ENCODE data around the gene STPG4.

Gene STPG4

GRCh38 chr2:47069628-47070154 lies 85.4 kb downstream of the STPG4 start:
- DNase-seq, result no peak

DNA sequence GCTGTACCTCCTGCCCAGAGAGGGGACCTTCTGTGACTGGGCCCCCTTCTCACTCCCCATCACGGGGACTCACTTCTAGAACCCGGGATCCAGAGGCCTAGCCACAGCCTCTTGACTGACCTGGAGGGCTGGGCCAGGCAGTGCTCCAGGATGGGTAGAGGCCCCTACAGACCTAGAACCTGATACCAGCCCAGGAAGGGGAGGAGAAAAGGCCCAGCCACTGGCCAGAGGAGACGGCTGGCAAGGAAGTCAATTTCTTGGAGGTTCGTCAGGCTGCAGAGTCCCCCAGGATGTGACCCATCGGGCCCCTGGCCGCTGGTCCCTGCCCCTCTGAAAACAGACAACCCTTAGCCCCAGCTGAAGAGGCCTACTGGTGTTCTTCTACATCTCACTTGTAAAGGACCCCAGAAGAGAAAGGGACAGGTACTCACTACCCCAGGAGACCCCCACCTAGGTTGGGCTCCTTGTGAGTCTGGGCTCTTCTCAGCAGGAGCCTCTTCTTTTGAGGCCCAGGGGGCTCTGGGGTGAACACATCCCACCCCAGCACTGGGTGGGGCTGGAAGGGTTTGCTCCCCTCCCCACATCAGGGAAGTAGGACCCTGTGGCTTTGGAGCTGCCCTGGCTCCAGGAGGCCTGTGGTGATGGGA lies 86.0 kb downstream of the STPG4 start:
- DNase-seq, result no peak

GRCh38 chr2:47067788-47068407 lies 87.2 kb downstream of the STPG4 start:
- DNase-seq, result no peak

DNA sequence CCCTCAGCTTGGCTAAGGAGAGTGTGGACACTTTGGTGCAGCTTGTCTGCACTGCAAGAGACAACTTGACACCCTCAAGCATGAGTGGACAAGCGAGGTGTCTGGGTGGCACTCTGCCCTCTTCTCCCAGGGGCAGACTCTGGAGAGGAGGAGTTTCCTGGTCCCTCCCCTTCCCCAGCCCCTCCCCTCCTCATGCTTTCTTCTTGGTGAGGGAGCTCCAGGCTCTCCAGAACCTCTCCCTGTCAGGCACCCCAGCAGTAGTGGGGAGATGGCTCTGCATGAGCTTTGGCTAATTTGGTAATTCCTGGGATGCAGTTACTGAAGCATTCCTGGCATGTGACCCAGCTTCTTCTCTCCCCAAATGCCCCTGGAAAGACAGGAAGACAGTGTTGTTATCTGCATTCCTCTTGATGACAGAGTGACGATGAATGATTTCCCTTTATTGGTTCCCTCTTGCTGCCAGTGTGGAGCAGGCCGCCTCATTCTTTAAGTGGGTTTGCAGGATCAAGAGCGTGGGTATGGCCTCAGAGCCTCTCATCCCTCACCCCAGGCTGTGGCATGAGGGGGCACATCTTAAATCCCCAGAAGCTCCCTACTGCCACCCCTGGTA lies 89.2 kb downstream of the STPG4 start:
- DNase-seq, result no peak

- DNase-seq, result no peak
Observed at GRCh38 chr2:47065343-47065742, 89.8 kb downstream of the STPG4 start.

DNA sequence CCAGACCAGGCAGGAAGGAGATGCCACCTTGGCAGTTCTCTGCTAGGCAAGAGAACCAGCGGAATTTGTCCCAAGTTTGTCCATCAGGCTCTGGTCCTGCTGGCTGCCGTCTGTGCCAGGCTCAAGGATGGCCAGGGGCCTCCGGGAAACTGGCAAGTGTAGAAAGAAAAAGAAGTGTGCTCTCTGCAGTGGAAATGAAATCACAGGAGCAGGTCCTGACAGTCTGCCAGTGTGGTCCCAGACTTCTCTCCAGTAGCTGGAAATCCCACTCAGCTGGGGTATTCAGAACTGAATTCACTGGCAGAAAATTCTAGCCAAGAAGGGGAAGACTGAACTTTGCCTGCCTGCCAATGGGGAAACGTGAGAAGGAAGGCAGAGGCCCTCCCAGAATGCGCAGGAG lies 91.0 kb downstream of the STPG4 start:
- no peak for DNase-seq

- DNase-seq, result no peak
Observed at GRCh38 chr2:47063538-47063930, 91.6 kb downstream of the STPG4 start.

DNA sequence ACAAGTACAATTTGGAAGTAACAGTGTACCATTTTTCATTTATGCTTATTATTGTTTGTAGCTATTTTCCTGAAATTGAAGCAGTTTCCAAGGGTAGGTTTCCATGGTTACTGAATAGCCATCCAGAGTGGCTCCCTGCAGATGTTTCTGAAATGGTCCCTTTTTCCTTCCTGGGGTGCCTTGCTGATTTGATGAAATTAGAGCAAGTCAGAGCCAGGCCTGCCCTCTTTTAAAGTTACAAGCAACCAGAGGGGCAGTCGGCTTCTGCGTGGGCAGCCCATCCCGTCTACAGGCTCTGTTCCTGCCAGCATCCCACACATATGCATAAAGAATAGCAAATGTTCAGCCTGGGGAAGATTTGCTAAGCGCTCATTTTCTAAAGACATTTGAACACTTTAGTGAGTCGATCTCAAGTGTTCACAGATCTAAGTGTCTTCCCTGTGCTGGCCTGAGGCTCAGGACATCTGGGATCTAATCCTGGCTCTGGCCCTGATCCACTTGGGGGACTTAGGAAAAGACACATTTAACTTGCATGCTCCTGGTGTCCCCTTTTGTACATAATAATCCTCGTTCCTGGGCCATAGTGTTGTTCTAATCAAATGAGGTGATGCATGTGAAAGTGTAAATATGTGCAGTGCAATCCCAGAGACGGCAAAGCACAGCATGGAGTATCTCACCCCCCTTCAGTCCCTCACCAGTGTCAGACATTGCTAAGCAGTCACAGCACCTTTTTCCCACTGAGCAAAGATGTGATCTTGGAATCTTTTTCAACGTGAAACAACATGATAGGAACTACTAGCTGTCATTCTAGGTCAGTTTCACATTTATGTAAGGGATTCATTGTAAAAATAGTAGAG lies 92.2 kb downstream of the STPG4 start:
- no peak for DNase-seq

DNA sequence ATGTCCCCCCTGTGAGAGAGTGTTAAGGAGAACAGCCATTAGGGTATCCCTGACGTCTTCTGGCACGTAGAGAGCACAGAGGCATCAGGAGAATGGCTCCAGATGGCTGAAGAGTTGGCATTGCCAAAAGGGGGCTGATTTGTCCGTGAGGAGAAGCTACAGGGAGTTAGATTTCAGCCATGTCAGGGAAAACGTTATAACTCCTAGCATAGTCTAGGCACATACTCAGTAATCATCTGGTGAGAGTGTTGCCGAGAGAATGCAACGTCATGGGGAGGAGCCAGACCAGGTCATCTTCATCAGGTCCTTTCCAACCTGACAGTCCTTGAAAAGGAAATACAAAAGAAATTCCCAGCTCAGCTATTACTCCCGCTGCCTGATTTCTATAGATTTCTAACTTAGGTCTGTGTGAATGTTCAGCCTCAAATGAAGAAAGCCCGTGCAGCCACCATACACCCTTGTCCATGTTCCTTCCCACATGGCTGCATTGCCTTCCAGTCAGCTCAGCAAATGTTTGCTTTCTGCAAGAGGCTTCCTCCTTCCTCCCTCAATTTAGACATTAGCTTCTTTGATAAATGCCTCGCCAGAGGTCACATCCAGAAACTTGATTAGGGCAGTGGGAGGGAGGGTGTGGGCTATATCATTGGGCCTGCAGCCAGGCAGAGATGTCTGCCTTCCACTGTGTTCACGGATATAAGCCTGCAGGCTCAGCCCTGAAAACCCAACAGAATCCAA lies 93.0 kb downstream of the STPG4 start:
- DNase-seq, result no peak

- no peak for DNase-seq
Observed at GRCh38 chr2:47060652-47061170, 94.4 kb downstream of the STPG4 start.

DNA sequence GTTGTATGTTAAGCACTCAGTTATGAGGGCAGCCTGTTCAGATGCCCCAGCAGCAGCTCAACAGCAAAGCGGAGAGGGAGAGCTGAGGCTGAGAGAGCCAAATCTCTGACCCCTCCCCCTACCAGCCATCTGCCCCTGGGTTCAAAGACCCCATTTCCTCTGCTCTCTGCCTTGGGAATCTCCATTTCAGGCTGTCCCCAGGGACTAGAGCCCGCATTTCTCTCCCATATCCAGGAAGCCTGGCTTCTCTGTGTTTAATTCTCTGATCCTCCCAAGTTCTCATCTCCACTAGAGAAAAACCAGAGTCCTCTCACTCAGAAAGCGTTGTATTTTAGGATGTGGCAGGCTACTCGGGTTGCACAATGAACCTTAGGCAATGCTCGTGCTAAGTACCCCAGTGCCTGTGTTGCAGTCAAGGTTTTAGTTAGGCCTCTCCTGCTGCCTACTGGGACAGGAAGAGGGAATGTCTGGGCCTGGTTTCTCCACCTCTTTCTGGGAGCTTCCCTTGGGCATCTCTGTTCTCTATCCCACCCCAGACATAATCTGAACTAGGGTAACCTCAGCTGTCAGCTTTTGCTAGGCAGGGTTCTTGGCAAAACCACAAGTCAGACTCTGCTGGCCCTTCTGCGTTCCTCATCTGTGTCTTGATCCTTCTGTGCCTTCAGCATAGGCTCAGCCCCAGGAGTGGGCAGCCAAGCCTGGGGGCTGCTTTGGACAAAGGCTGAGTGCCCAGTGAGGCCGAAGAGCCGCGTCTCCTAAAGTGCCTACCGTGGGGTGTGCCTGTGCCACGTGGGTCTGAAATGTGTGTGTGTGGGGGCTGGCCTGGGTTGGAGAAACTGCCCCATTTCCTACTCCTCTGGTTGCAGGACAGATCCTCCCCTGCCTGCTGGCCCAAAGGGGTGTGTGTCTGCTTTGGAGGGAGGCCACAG lies 96.8 kb downstream of the STPG4 start:
- no peak for DNase-seq

- no peak for DNase-seq
Observed at GRCh38 chr2:47057687-47058002, 97.5 kb downstream of the STPG4 start.

GRCh38 chr2:47056868-47057686 lies 98.0 kb downstream of the STPG4 start:
- no peak for DNase-seq

GRCh38 chr2:47056374-47056773 lies 98.7 kb downstream of the STPG4 start:
- DNase-seq, result no peak

GRCh38 chr2:47054868-47055267 lies 100.2 kb downstream of the STPG4 start:
- no peak for DNase-seq

DNA sequence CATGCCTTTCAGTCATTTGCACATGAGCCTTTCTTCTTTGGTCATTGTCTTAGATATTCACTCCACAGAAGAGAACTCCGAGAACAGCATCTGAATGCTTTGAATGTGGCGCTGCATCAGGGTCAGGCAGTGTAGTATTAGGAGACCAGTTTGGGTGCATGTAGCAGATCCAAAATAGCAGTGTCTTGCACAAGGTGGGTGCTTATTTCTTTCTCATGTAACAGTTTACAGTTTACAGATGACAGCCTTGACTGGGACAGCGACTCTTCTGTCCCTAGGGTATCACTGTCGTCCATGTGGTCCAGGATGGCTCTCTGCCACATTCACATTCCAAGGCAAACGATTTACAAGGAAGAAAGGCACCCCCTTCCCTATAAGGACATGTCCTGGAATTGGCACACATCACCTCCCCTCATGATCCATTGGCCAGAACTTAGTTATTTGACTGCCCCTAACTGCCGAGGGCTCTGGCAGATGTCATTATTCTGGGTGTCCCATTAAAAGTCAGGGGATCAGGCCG lies 101.0 kb downstream of the STPG4 start:
- no peak for DNase-seq

DNA sequence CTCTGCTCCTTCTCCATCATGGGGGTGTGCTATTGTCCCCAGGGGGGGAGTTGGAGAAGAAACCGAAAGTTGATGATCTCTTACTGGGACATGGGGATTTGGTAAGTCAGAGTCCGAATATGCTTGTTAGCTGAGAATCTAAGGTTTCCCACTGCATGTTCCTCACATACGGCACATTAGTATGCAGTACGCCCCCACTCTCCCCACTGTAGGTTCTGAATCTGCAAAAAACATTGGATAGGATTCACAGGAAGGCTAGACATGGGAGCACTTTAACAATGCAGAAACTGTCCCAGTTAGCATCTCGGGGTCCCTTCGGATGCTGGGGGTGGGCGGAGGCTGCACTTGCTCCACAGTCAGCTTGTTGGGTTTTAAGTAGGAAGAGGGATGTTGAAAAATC lies 102.3 kb downstream of the STPG4 start:
- no peak for DNase-seq

GRCh38 chr2:47051562-47051961 lies 103.5 kb downstream of the STPG4 start:
- no peak for DNase-seq

DNA sequence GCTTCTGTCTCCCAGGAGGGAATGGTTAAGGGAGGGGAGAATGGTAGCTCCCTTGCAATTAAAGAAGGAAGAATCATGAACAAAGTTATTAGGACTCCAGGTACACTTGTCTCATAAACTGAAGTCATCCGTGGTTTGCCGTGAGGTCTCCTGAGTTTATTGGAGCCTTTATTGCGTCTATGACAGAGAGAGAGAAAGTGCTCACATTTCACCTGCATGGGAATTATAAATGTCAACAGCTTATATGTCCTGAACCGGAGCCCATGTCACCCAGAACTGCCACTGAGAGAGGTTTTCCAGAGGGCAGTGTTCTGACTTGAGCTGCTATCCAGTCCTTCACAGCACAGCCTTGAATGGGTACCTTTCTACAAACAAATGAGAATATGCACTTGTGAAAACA lies 104.3 kb downstream of the STPG4 start:
- no peak for DNase-seq
